Activated CD8-positive, alpha-beta T cell treated with anti-CD3 and anti-CD28 coated beads, Interleukin-2, amount 10 ng/mL, durations not matched to agents 7 days and 5 days (primary cell): ENCODE data around the gene FBXL7. TPM values are rescaled to one million over a fixed set of nuclear protein-coding genes. Genes with fewer than 3 reads are reported as not detected.
A peak's percentile ranks its signal among the peaks of the same experiment; 100 is the strongest.

ENCODE experiments used
- ATAC-seq: fragments of 150-1000 bp; cut with Tn5 transposase; one replicate; pipeline ENCODE4 v1.10.0; 2021; ENCODE audit warnings: moderate library complexity
- CTCF ChIA-PET: fragments of 350-600 bp; sonication (Branson Sonifier 250); formaldehyde crosslinking; loops from one replicate; lab custom pipeline; 2021; ENCODE audit warnings: antibody characterized with exemption; lab: Charles Lee
- POLR2A ChIA-PET: fragments of 350-600 bp; sonication (Branson Sonifier 250); formaldehyde crosslinking; loops from one replicate; lab custom pipeline; 2021; ENCODE audit warnings: antibody characterized with exemption; lab: Charles Lee
- DNase-seq: peaks from one replicate; pipeline ENCODE4 v3.0.0-alpha.2; 2020
- H3K27ac Mint-ChIP-seq: one replicate; pipeline ENCODE4 v1.8.0; 2021; ENCODE audit warnings: mild to moderate bottlenecking, mixed read lengths
- H3K27me3 Mint-ChIP-seq: one replicate; pipeline ENCODE4 v1.8.0; 2021; ENCODE audit warnings: low read depth, mixed read lengths
- H3K36me3 Mint-ChIP-seq: one replicate; pipeline ENCODE4 v1.8.0; 2021; ENCODE audit warnings: low read depth, mixed read lengths
- H3K4me1 Mint-ChIP-seq: one replicate; pipeline ENCODE4 v1.8.0; 2021; ENCODE audit warnings: low read depth, mixed read lengths
- H3K4me3 Mint-ChIP-seq: one replicate; pipeline ENCODE4 v1.8.0; 2021; ENCODE audit warnings: mild to moderate bottlenecking, mixed read lengths
- H3K9me3 Mint-ChIP-seq: one replicate; pipeline ENCODE4 v1.8.0; 2022; ENCODE audit warnings: mixed read lengths; ENCODE audit not compliant: insufficient read depth
- total RNA-seq, 2 experiments: library from RNA; stranded (reverse); gene quantifications; one replicate each; pipeline ENCODE4 v1.2.3, GENCODE V29; 2021

Gene FBXL7
- total RNA-seq = not detected

DNA sequence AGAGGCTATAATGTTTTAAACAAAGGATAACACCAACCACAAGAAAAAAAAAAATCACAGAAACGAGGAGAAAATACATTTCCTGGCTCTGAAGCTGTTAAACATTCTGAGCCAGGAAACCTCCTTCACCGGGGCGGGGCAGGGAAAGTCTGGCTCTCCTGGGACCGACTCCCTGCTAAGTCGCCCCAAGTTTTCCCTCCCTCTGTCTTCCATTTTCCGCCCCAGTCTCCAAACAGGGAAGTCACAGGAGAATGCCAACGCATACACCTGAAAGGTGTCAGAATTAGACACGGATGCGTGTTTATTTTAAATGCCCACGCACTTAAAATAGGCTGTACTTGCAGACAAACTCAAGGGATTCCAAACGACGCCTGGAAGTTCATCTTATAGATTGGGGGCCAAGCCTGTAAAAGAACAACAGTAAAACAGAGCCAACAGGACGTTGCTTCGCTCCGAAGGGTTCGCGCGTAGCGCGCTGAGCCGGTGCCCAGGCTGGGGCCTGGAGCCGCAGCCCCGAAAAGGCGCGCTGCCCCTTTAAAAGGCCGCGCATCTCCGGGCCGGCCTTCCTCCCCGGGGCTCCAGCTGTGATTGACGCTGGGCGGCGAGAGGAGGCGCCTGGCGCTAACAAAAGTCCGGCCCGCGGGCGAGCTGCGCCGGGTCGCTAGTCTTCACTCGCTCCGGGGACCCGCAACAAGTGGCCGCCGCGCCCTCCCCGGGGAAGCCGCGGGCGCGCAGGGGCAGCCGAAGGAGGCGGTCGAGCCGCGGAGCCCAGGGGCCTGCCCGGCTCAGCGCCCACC lies at the start of gene FBXL7:
Gene FBXL7, plus strand, starts transcription at position 653 of the 797 bp plus-strand sequence.
- H3K27ac Mint-ChIP-seq = no peak within 1 kb of the TSS
- no peaks in the 10 kb centered on the region for H3K9me3 Mint-ChIP-seq
- POLR2A ChIA-PET = no interaction called here
- no peaks in the 10 kb centered on the region for H3K36me3 Mint-ChIP-seq
- peak; percentile 36 for ATAC-seq
- no peaks in the 10 kb centered on the region for H3K4me1 Mint-ChIP-seq
- DNase-seq = no peak
- CTCF ChIA-PET = no interaction called here
- H3K27me3 Mint-ChIP-seq = peaks cover 30% of the 10 kb centered on the region
- H3K4me3 Mint-ChIP-seq = no peak within 1 kb of the TSS

- Mint-ChIP-seq H3K36me3 (no peaks in the 10 kb centered on the region), H3K9me3 (peaks cover 10% of the 10 kb centered on the region), H3K4me1 (no peaks in the 10 kb centered on the region), H3K4me3 (no peak overlapping the region), H3K27me3 (no peaks in the 10 kb centered on the region), H3K27ac (no peak overlapping the region)
- no peak for ATAC-seq
- DNase-seq = no peak
- ChIA-PET CTCF (no interaction called here), POLR2A (no interaction called here)
Measured at GRCh38 chr5:15450473-15450872, 49.5 kb upstream of the FBXL7 start.

GRCh38 chr5:15450949-15451348 lies 49.0 kb upstream of the FBXL7 start:
- Mint-ChIP-seq H3K4me1 (no peaks in the 10 kb centered on the region), H3K9me3 (peaks cover 10% of the 10 kb centered on the region), H3K4me3 (no peak overlapping the region), H3K36me3 (no peaks in the 10 kb centered on the region), H3K27me3 (no peaks in the 10 kb centered on the region), H3K27ac (no peak overlapping the region)
- ATAC-seq = no peak
- no peak for DNase-seq
- ChIA-PET CTCF (no interaction called here), POLR2A (no interaction called here)

DNA sequence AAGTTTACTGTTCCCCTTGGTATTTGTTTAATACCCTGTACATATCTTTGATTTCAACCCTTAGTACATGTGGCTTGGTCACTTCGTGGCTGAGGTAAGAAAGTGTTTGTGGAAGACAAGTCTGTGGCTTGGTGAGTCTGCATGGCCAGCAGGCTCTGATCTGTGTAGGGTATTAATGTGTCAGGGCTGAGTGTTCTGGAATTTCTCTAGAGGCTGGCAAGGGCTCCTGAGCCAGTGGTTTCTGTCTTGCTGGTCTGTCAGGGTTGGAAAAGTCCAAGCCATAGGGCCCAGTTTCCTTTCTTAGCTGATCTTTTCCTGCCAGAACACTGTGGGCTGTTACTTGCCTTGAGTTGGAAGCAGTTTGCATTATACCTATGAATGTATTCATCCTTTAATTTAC lies 48.0 kb upstream of the FBXL7 start:
- H3K27ac Mint-ChIP-seq = no peak overlapping the region
- ChIA-PET CTCF (no interaction called here), POLR2A (no interaction called here)
- H3K9me3 Mint-ChIP-seq = peaks cover 10% of the 10 kb centered on the region
- DNase-seq (no peak), ATAC-seq (no peak)
- H3K36me3 Mint-ChIP-seq = no peaks in the 10 kb centered on the region
- no peak overlapping the region for H3K4me3 Mint-ChIP-seq
- no peaks in the 10 kb centered on the region for H3K4me1 Mint-ChIP-seq
- no peaks in the 10 kb centered on the region for H3K27me3 Mint-ChIP-seq

- ChIA-PET CTCF (no interaction called here), POLR2A (no interaction called here)
- Mint-ChIP-seq H3K9me3 (peaks cover 10% of the 10 kb centered on the region), H3K27me3 (no peaks in the 10 kb centered on the region), H3K4me1 (no peaks in the 10 kb centered on the region), H3K27ac (no peak overlapping the region), H3K4me3 (no peak overlapping the region), H3K36me3 (no peaks in the 10 kb centered on the region)
- no peak for ATAC-seq
- DNase-seq = no peak
Measured at GRCh38 chr5:15452781-15453180, 47.2 kb upstream of the FBXL7 start.

DNA sequence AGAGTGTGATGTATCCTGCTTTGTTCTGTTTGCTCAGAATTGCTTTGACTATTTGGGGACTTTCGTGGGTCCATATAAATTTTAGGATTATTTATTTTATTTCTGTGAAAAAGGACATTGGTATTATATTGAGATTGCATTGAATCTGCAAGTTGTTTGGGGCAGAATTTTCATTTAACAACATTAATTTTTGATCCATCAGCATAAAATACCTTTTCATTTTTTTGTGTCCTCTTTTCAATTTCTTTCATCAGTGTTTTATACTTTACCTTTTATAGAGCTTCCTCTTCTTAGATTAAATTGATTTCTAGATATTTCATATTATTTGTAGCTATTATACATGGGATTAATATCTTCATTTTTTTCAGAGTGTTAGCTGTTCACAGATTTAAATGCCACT lies 40.8 kb upstream of the FBXL7 start:
- POLR2A ChIA-PET = no interaction called here
- Mint-ChIP-seq H3K4me1 (no peaks in the 10 kb centered on the region), H3K9me3 (no peaks in the 10 kb centered on the region), H3K4me3 (no peak overlapping the region), H3K27me3 (no peaks in the 10 kb centered on the region), H3K27ac (no peak overlapping the region), H3K36me3 (no peaks in the 10 kb centered on the region)
- no peak for DNase-seq
- CTCF ChIA-PET = no interaction called here
- no peak for ATAC-seq

- no peak for ATAC-seq
- no peaks in the 10 kb centered on the region for H3K27me3 Mint-ChIP-seq
- no peak overlapping the region for H3K27ac Mint-ChIP-seq
- H3K4me3 Mint-ChIP-seq = no peak overlapping the region
- ChIA-PET CTCF (no interaction called here), POLR2A (no interaction called here)
- no peak for DNase-seq
- H3K9me3 Mint-ChIP-seq = no peaks in the 10 kb centered on the region
- no peaks in the 10 kb centered on the region for H3K36me3 Mint-ChIP-seq
- H3K4me1 Mint-ChIP-seq = no peaks in the 10 kb centered on the region
Measured at GRCh38 chr5:15463231-15463980, 36.6 kb upstream of the FBXL7 start.

GRCh38 chr5:15472116-15472515 lies 27.9 kb upstream of the FBXL7 start:
- Mint-ChIP-seq H3K27me3 (no peaks in the 10 kb centered on the region), H3K27ac (no peak overlapping the region), H3K4me3 (no peak overlapping the region), H3K36me3 (no peaks in the 10 kb centered on the region), H3K9me3 (peaks cover 3% of the 10 kb centered on the region), H3K4me1 (no peaks in the 10 kb centered on the region)
- POLR2A ChIA-PET = no interaction called here
- DNase-seq = no peak
- no peak for ATAC-seq
- CTCF ChIA-PET = no interaction called here

- Mint-ChIP-seq H3K27me3 (no peaks in the 10 kb centered on the region), H3K27ac (no peak overlapping the region), H3K4me1 (no peaks in the 10 kb centered on the region), H3K36me3 (no peaks in the 10 kb centered on the region), H3K9me3 (peaks cover 5% of the 10 kb centered on the region), H3K4me3 (no peak overlapping the region)
- no peak for ATAC-seq
- DNase-seq = no peak
- CTCF ChIA-PET = no interaction called here
- POLR2A ChIA-PET = no interaction called here
Measured at GRCh38 chr5:15474143-15474719, 25.7 kb upstream of the FBXL7 start.

DNA sequence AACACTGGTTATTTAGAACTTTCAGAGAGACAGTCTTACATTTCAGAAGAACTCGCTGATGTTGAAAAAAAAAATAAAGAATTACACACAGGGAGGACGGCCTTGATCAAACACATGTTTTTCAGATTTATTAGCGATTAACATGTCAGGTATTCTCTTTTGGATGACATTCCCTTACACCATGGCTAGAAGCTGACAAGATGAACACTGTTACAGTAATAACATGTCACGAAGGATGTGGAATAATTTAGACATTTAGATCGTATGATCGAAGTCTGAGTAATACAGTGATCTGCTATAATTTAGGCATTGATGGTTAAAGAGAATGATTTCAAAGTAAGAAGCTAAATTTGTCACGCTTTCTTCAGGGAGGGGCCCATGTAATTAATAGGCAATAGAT lies 24.6 kb upstream of the FBXL7 start:
- Mint-ChIP-seq H3K4me3 (no peak overlapping the region), H3K36me3 (no peaks in the 10 kb centered on the region), H3K9me3 (peaks cover 5% of the 10 kb centered on the region), H3K4me1 (no peaks in the 10 kb centered on the region), H3K27ac (no peak overlapping the region), H3K27me3 (no peaks in the 10 kb centered on the region)
- ATAC-seq = no peak
- no peak for DNase-seq
- POLR2A ChIA-PET = no interaction called here
- CTCF ChIA-PET = no interaction called here

GRCh38 chr5:15476977-15477376 lies 23.0 kb upstream of the FBXL7 start:
- H3K9me3 Mint-ChIP-seq = peaks cover 5% of the 10 kb centered on the region
- no peaks in the 10 kb centered on the region for H3K27me3 Mint-ChIP-seq
- no peak overlapping the region for H3K4me3 Mint-ChIP-seq
- ChIA-PET POLR2A (no interaction called here), CTCF (no interaction called here)
- no peak overlapping the region for H3K27ac Mint-ChIP-seq
- no peaks in the 10 kb centered on the region for H3K36me3 Mint-ChIP-seq
- DNase-seq (no peak), ATAC-seq (no peak)
- no peaks in the 10 kb centered on the region for H3K4me1 Mint-ChIP-seq

GRCh38 chr5:15480436-15480835 lies 19.5 kb upstream of the FBXL7 start:
- H3K36me3 Mint-ChIP-seq = no peaks in the 10 kb centered on the region
- H3K4me1 Mint-ChIP-seq = no peaks in the 10 kb centered on the region
- H3K27me3 Mint-ChIP-seq = no peaks in the 10 kb centered on the region
- POLR2A ChIA-PET = no interaction called here
- no peak overlapping the region for H3K4me3 Mint-ChIP-seq
- ATAC-seq (no peak), DNase-seq (no peak)
- no peak overlapping the region for H3K27ac Mint-ChIP-seq
- CTCF ChIA-PET = no interaction called here
- peaks cover 5% of the 10 kb centered on the region for H3K9me3 Mint-ChIP-seq
